Left ventricle myocardium inferior (tissue), 1 donor: ENCODE data around the gene MAP2K2. TPM values are rescaled to one million over a fixed set of nuclear protein-coding genes. Genes with fewer than 3 reads are reported as not detected.
A peak's percentile ranks its signal among the peaks of the same experiment; 100 is the strongest.

Source experiments
- DNase-seq: peaks from one replicate; pipeline ENCODE4 v3.0.0-alpha.2; 2020
- H3K27ac ChIP-seq: fragments of 200-600 bp; replicated peaks from 2 replicates; pipeline ENCODE4 v1.8.0; 2021
- H3K27me3 ChIP-seq: fragments of 200-600 bp; 2 replicates; pipeline ENCODE4 v1.8.0; 2021; ENCODE audit warnings: low read depth
- H3K36me3 ChIP-seq: fragments of 200-600 bp; 2 replicates; pipeline ENCODE4 v1.8.0; 2021
- H3K4me1 ChIP-seq: fragments of 200-600 bp; 2 replicates; pipeline ENCODE4 v1.8.0; 2021
- H3K4me3 ChIP-seq: fragments of 200-600 bp; 2 replicates; pipeline ENCODE4 v1.8.0; 2021; ENCODE audit warnings: mild to moderate bottlenecking, moderate library complexity
- H3K9me3 ChIP-seq: fragments of 200-600 bp; replicated peaks from 2 replicates; pipeline ENCODE4 v1.8.0; 2021
- CTCF ChIP-seq: fragments of 200-600 bp; IDR thresholded peaks from 2 replicates; pipeline ENCODE4 v1.8.0; 2021; ENCODE audit warnings: antibody characterized with exemption, mild to moderate bottlenecking, borderline replicate concordance
- intact Hi-C: fragments of 100-400 bp; cut with micrococcal nuclease; formaldehyde crosslinking; loops from one replicate; pipeline ENCODE4 v1.11.0; 2022
- total RNA-seq: library from RNA; stranded (reverse); fragmentation: NEBNext Ultra II Directional; extraction: Animal tissue kit (Norgen Biotek cat#: 25700); gene quantifications from one replicate; pipeline ENCODE4 v1.2.1, GENCODE V29; 2021
- donor health status: DM: no; HTN: yes; CAD: no; lungs with severe emphysema.

MAP2K2 gene
- total RNA-seq, 1 donor from 2014 or later = 129 TPM

- no peak for TF ChIP-seq CTCF
- Histone ChIP-seq H3K36me3 (peaks cover 47% of the 10 kb centered on the region), H3K9me3 (no peaks in the 10 kb centered on the region), H3K27me3 (no peaks in the 10 kb centered on the region), H3K4me3 (no peak overlapping the region), H3K27ac (no peak overlapping the region), H3K4me1 (peaks cover 58% of the 10 kb centered on the region)
- intact Hi-C loops = no loop called here
- no peak for DNase-seq
These were observed 78.1 kb downstream of the MAP2K2 start for GRCh38 chr19:4045597-4046361.

GRCh38 chr19:4044990-4045465 lies 78.9 kb downstream of the MAP2K2 start:
- no peak for TF ChIP-seq CTCF
- DNase-seq = no peak
- no peaks in the 10 kb centered on the region for H3K9me3 ChIP-seq
- H3K4me1 ChIP-seq = peaks cover 50% of the 10 kb centered on the region
- no peaks in the 10 kb centered on the region for H3K27me3 ChIP-seq
- no peak overlapping the region for H3K27ac ChIP-seq
- intact Hi-C loops = no loop called here
- H3K36me3 ChIP-seq = peaks cover 47% of the 10 kb centered on the region
- no peak overlapping the region for H3K4me3 ChIP-seq

- peaks cover 47% of the 10 kb centered on the region for H3K36me3 ChIP-seq
- intact Hi-C loops = no loop called here
These were observed 79.8 kb downstream of the MAP2K2 start for GRCh38 chr19:4043966-4044715.

GRCh38 chr19:4043401-4043800 lies 80.5 kb downstream of the MAP2K2 start:
- Histone ChIP-seq H3K36me3 (peaks cover 50% of the 10 kb centered on the region), H3K27me3 (no peaks in the 10 kb centered on the region), H3K9me3 (no peaks in the 10 kb centered on the region), H3K4me3 (no peak overlapping the region), H3K4me1 (peaks cover 39% of the 10 kb centered on the region), H3K27ac (no peak overlapping the region)
- no peak for TF ChIP-seq CTCF
- no peak for DNase-seq
- intact Hi-C loops = no loop called here

More at GRCh38 chr19:4043966-4044715, 79.8 kb downstream of the MAP2K2 start:
- no peak for TF ChIP-seq CTCF
- Histone ChIP-seq H3K4me1 (peaks cover 42% of the 10 kb centered on the region), H3K9me3 (no peaks in the 10 kb centered on the region), H3K27me3 (no peaks in the 10 kb centered on the region), H3K4me3 (no peak overlapping the region), H3K27ac (no peak overlapping the region)
- DNase-seq = no peak

GRCh38 chr19:4042731-4043082 lies 81.2 kb downstream of the MAP2K2 start:
- no peaks in the 10 kb centered on the region for H3K9me3 ChIP-seq
- H3K4me1 ChIP-seq = peaks cover 35% of the 10 kb centered on the region
- H3K27ac ChIP-seq = peak overlapping the region; percentile 58
- H3K4me3 ChIP-seq = no peak overlapping the region
- intact Hi-C loops = no loop called here
- no peak for TF ChIP-seq CTCF
- H3K36me3 ChIP-seq = peaks cover 50% of the 10 kb centered on the region
- no peak for DNase-seq
- H3K27me3 ChIP-seq = no peaks in the 10 kb centered on the region
